GM12878 (cell line): Measurements from ENCODE around the gene CLEC3A. TPM values are rescaled to one million over a fixed set of nuclear protein-coding genes. Genes with fewer than 3 reads are reported as not detected.

ENCODE experiments used
- ATAC-seq: fragments of 200-7000 bp; cut with Tn5 transposase; 3 replicates; pipeline ENCODE4 v1.9.1; 2020; ENCODE audit warnings: mild to moderate bottlenecking, moderate library complexity
- BruUV-seq: library from RNA; stranded (reverse); fragments of 400-500 nt; replicated peaks from 2 replicates; lab custom pipeline; 2021; lab: Mats Ljungman, UMichigan
- CTCF ChIA-PET: fragments of 300-600 bp; sonication (Branson Sonifier 250); formaldehyde crosslinking; extraction: SDS; loops from one replicate; lab custom pipeline; 2021; ENCODE audit warnings: inconsistent platforms; lab: Yijun Ruan, JAX
- POLR2A ChIA-PET: fragments of 350-600 bp; formaldehyde crosslinking; extraction: SDS; loops from one replicate; lab custom pipeline; 2021; ENCODE audit warnings: inconsistent platforms; lab: Charles Lee
- RAD21 ChIA-PET: fragments of 300-600 bp; sonication (Branson Sonifier 250); formaldehyde crosslinking; loops from one replicate; lab custom pipeline; 2023; ENCODE audit warnings: antibody characterized with exemption; ENCODE audit not compliant: unreplicated experiment; lab: Charles Lee
- SMC1A ChIA-PET: fragments of 300-600 bp; sonication (Branson Sonifier 250); formaldehyde crosslinking; loops from one replicate; lab custom pipeline; 2023; ENCODE audit not compliant: unreplicated experiment, uncharacterized antibody; lab: Charles Lee
- DNase-seq: peaks from one replicate; pipeline ENCODE4 v3.0.0-alpha.2; 2011; ENCODE audit warnings: low read depth, low spot score
- FAIRE-seq: peaks from 3 replicates; lab custom pipeline; 2011; peaks lifted over from hg19 to GRCh38; lab: Jason Lieb, UNC
- H2AFZ ChIP-seq: 2 replicates; pipeline ENCODE4 v1.6.0; 2011; ENCODE audit warnings: low read depth, low read length, control low read depth; ENCODE audit not compliant: control insufficient read depth
- H3K27ac ChIP-seq: 2 replicates; pipeline ENCODE4 v1.5.1; 2011; ENCODE audit warnings: control low read depth; ENCODE audit not compliant: control insufficient read depth, insufficient read depth
- H3K27me3 ChIP-seq, 2 experiments: replicated peaks in 1 of 2; 2 replicates each; pipeline versions ENCODE4 v1.6.0 to v1.6.1; 2011; ENCODE audit warnings: low read length in 1 of 2; ENCODE audit not compliant: control insufficient read depth in 2 of 2, insufficient read depth in 2 of 2
- H3K36me3 ChIP-seq, 2 experiments: 2 replicates each; pipeline ENCODE4 v1.5.1; 2011; ENCODE audit warnings: low read length in 1 of 2; ENCODE audit not compliant: control insufficient read depth in 2 of 2, insufficient read depth in 2 of 2
- H3K4me1 ChIP-seq: 2 replicates; pipeline ENCODE4 v1.6.1; 2011; ENCODE audit warnings: mild to moderate bottlenecking, low read length, moderate library complexity, mixed read lengths; ENCODE audit not compliant: control insufficient read depth, insufficient read depth
- H3K4me2 ChIP-seq: 2 replicates; pipeline ENCODE4 v1.6.0; 2011; ENCODE audit warnings: control low read depth; ENCODE audit not compliant: control insufficient read depth, insufficient read depth
- H3K4me3 ChIP-seq: fragments of 200-600 bp; sonication (generic); 2 replicates; pipeline ENCODE4 v1.5.1; 2016
- H3K79me2 ChIP-seq: 2 replicates; pipeline ENCODE4 v1.6.0; 2011; ENCODE audit warnings: low read length; ENCODE audit not compliant: control insufficient read depth, insufficient read depth
- H3K9ac ChIP-seq: 2 replicates; pipeline ENCODE4 v1.8.0; 2011; ENCODE audit warnings: low read length, control low read depth, mixed read lengths; ENCODE audit not compliant: control insufficient read depth, insufficient read depth
- H3K9me3 ChIP-seq: replicated peaks from 3 replicates; pipeline ENCODE4 v1.5.1; 2011; ENCODE audit warnings: mild to moderate bottlenecking, low read length; ENCODE audit not compliant: control insufficient read depth, insufficient read depth
- H4K20me1 ChIP-seq: 2 replicates; pipeline ENCODE4 v1.6.0; 2011; ENCODE audit not compliant: control insufficient read depth, insufficient read depth
- EZH2 ChIP-seq: IDR thresholded peaks from 2 replicates; pipeline ENCODE4 v1.6.1; 2012; ENCODE audit warnings: low read depth, mild to moderate bottlenecking, control low read depth, inconsistent platforms, low read length, borderline replicate concordance; ENCODE audit not compliant: control insufficient read depth
- HDAC2 ChIP-seq: fragments of 200-600 bp; sonication (generic); IDR thresholded peaks from 2 replicates; pipeline ENCODE4 v1.6.1; 2017
- MXI1 ChIP-seq: fragments of 150-350 bp; IDR thresholded peaks from 2 replicates; pipeline ENCODE4 v1.6.1; 2011; ENCODE audit warnings: low read depth, mild to moderate bottlenecking, inconsistent platforms, low read length, improper control_type of control experiment
- PKNOX1 ChIP-seq: fragments of 450-650 bp; IDR thresholded peaks from 2 replicates; pipeline ENCODE4 v1.6.1; 2016; ENCODE audit warnings: mild to moderate bottlenecking
- RUNX3 ChIP-seq: IDR thresholded peaks from 2 replicates; pipeline ENCODE4 v1.6.1; 2012; ENCODE audit warnings: low read length, inconsistent platforms
- SIX5 ChIP-seq: IDR thresholded peaks from 2 replicates; pipeline ENCODE4 v1.6.1; 2011; ENCODE audit warnings: mild to moderate bottlenecking, low read depth, low read length, moderate library complexity; ENCODE audit not compliant: severe bottlenecking
- SPI1 ChIP-seq: IDR thresholded peaks from 2 replicates; pipeline ENCODE4 v1.6.1; 2011; ENCODE audit warnings: low read depth, mild to moderate bottlenecking, low read length, moderate library complexity, borderline replicate concordance; ENCODE audit not compliant: insufficient read depth
- SUZ12 ChIP-seq: fragments of 200-600 bp; sonication (generic); IDR thresholded peaks from one replicate; pipeline ENCODE4 v1.6.1; 2018; ENCODE audit warnings: antibody characterized with exemption, mild to moderate bottlenecking; ENCODE audit not compliant: unreplicated experiment
- ZNF207 ChIP-seq: fragments of 450-650 bp; IDR thresholded peaks from 2 replicates; pipeline ENCODE4 v1.6.1; 2014; ENCODE audit warnings: antibody characterized with exemption, mild to moderate bottlenecking, borderline replicate concordance
- ZZZ3 ChIP-seq: IDR thresholded peaks from 2 replicates; pipeline ENCODE4 v1.6.1; 2011; ENCODE audit warnings: low read depth; ENCODE audit not compliant: control insufficient read depth, insufficient read length
- WGBS: methylation state at CpG from one replicate; pipeline ENCODE4 v1.1.6; 2016; ENCODE audit warnings: low lambda C conversion rate; ENCODE audit not compliant: insufficient replicate concordance, insufficient coverage; ENCODE audit errors: missing lambda C conversion rate; 5-methylcytosine and 5-hydroxymethylcytosine counted together
- in situ Hi-C: fragments of 300-500 bp; cut with MboI; formaldehyde crosslinking; loops from 9 replicates; pipeline ENCODE4 v1.14.3; 2018; ENCODE audit warnings: mixed read lengths
- intact Hi-C: fragments of 100-400 bp; cut with micrococcal nuclease; formaldehyde crosslinking; loops from one replicate; pipeline ENCODE4 v1.14.2; 2022; ENCODE audit not compliant: unreplicated experiment
- polyA plus RNA-seq, 11 experiments: library from polyadenylated mRNA; depleted of rRNA in 4 of 11; unstranded in 6 of 11; stranded (reverse) in 5 of 11; fragments of >200 nt; fragmentation: Nextera tagmentation in 4 of 11; fragmentation: Illumina TruSeq in 1 of 11; extraction: Ambion mirVana in 4 of 11; extraction: Trizol in 1 of 11; gene quantifications; 1 replicate in 1 of 11; 2 replicates in 10 of 11; pipeline versions ENCODE4 v1.2.1 to v1.2.3, GENCODE V29; 2011 to 2016; ENCODE audit warnings: inconsistent platforms in 2 of 11, missing spikeins in 2 of 11, low read depth in 1 of 11
- total RNA-seq, 4 experiments: library from RNA; depleted of rRNA in 3 of 4; stranded (reverse); fragments of >200 nt in 3 of 4; fragmentation: Illumina TruSeq in 1 of 4; extraction: Trizol in 1 of 4; gene quantifications; 2 replicates each; pipeline versions ENCODE4 v1.2.1 to v1.2.3, GENCODE V29; 2013 to 2021
- TF ChIP-seq, protein P1 (sequence below), 3 experiments: IDR thresholded peaks in 2 of 3; conservative IDR thresholded peaks in 1 of 3; 2 replicates each; pipeline ENCODE4 v1.5.1; 2011; ENCODE audit warnings: low read depth in 3 of 3, low read length in 3 of 3, mild to moderate bottlenecking in 3 of 3, control low read depth in 2 of 3, moderate library complexity in 2 of 3, inconsistent platforms in 1 of 3, mixed read lengths in 1 of 3; ENCODE audit not compliant: control insufficient read depth in 2 of 3, insufficient read depth in 1 of 3; ENCODE audit errors: extremely low read depth in 1 of 3

The CLEC3A gene
- total and polyA plus RNA-seq, 10 of the 15 experiments (the other 5 are each of a cell fraction or from before 2014, with no cell fraction given), result not detected

DNA sequence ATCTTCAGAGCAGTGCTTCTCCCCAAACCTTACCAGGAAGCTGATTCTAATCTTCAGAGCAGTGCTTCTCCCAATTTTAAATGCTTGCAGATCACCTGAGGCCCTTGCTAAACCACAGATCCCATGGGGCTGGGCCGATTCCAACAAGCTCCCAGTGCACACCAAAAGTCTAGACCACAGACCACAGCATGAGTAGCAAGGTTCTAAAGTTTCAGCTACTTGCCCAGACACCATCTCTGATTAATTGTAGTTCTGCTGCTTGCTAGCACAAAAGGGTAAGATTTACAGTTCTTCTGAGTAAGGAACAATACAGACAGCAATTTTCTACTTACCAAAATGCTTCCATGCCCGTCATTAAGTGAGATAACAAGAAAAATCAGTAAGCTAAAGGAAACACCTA is 12.2 kb downstream of the CLEC3A start:
- in situ Hi-C loops, result no loop called here
- Histone ChIP-seq H4K20me1 (no peaks in the 10 kb centered on the region), H3K9ac (no peak overlapping the region), H3K4me3 (no peak overlapping the region), H3K9me3 (no peaks in the 10 kb centered on the region), H2AFZ (no peak overlapping the region)
- DNase-seq (no peak), FAIRE-seq (no peak)
- no TSS peak for BruUV-seq
- ChIA-PET RAD21 (no interaction called here), CTCF (interaction anchor here (1.2 kb wide), 1 partner anchor 30 kb away, joined by 3 read pairs; no protein-coding TSS in a partner anchor)
- TF ChIP-seq SIX5 (no peak), RUNX3 (no peak), SPI1 (no peak), HDAC2 (no peak), MXI1 (no peak), EZH2 (no peak), ZZZ3 (no peak), SUZ12 (no peak), PKNOX1 (no peak), ZNF207 (no peak)
- TF ChIP-seq, protein P1, sequence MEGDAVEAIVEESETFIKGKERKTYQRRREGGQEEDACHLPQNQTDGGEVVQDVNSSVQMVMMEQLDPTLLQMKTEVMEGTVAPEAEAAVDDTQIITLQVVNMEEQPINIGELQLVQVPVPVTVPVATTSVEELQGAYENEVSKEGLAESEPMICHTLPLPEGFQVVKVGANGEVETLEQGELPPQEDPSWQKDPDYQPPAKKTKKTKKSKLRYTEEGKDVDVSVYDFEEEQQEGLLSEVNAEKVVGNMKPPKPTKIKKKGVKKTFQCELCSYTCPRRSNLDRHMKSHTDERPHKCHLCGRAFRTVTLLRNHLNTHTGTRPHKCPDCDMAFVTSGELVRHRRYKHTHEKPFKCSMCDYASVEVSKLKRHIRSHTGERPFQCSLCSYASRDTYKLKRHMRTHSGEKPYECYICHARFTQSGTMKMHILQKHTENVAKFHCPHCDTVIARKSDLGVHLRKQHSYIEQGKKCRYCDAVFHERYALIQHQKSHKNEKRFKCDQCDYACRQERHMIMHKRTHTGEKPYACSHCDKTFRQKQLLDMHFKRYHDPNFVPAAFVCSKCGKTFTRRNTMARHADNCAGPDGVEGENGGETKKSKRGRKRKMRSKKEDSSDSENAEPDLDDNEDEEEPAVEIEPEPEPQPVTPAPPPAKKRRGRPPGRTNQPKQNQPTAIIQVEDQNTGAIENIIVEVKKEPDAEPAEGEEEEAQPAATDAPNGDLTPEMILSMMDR (IDR thresholded peaks at IDR 0.05 in 2 of 3, conservative IDR thresholded peaks at IDR 0.05 in 1 of 3; ENCODE audit: control insufficient read depth in 2 of 3, extremely low read depth in 1 of 3, insufficient read depth in 1 of 3, low read depth in 3 of 3, low read length in 3 of 3), result no peak
- TF ChIP-seq, all 136 proteins: peak for 0
- 0% methylated on average over 2 of the region's 2 CpGs for whole genome bisulfite sequencing
- intact Hi-C loops, result no loop called here
- no peaks in the 10 kb centered on the region for H3K36me3 ChIP-seq
- ChIA-PET POLR2A (no interaction called here), SMC1A (no interaction called here)
- no peak for ATAC-seq
- no peaks in the 10 kb centered on the region for H3K79me2 ChIP-seq
- H3K4me1 ChIP-seq, result no peaks in the 10 kb centered on the region
- peaks cover 0 to 2% of the 10 kb centered on the region in 2 experiments; a peak in 2 of 4 replicates for H3K27me3 ChIP-seq
- no peak overlapping the region for H3K27ac ChIP-seq
- H3K4me2 ChIP-seq, result no peak overlapping the region
